Right lobe of liver (tissue), 6 donors: ENCODE results near the gene EEF2K. TPM values are rescaled to one million over a fixed set of nuclear protein-coding genes. Genes with fewer than 3 reads are reported as not detected.

Experiments
- ATAC-seq, 4 donors: fragments of 200-7000 bp; cut with Tn5 transposase; one replicate each; pipeline ENCODE4 v1.9.1; 2020; ENCODE audit warnings: mild to moderate bottlenecking in 4 of 4, moderate library complexity in 4 of 4
- DNase-seq, 3 donors: peaks; one replicate each; pipeline ENCODE4 v3.0.0-alpha.2; 2020
- H3K27ac ChIP-seq, 3 donors: fragments of 200-600 bp; one replicate each; pipeline ENCODE4 v1.8.0; 2022
- H3K27me3 ChIP-seq, 2 donors: fragments of 200-600 bp; one replicate each; pipeline ENCODE4 v1.8.0; 2022
- H3K36me3 ChIP-seq, 4 donors: fragments of 200-600 bp; sonication (generic) in 1 of 4; one replicate each; pipeline versions ENCODE4 v1.5.1 to v1.8.0; 2017 to 2022; ENCODE audit warnings: control low read depth in 1 of 4
- H3K4me1 ChIP-seq, 4 donors: fragments of 200-600 bp; sonication (generic) in 1 of 4; one replicate each; pipeline versions ENCODE4 v1.5.1 to v1.8.0; 2017 to 2022; ENCODE audit warnings: control low read depth in 1 of 4
- H3K4me3 ChIP-seq, 3 donors: fragments of 200-600 bp; one replicate each; pipeline ENCODE4 v1.8.0; 2022
- H3K9me3 ChIP-seq, 4 donors: fragments of 200-600 bp; sonication (generic) in 1 of 4; one replicate each; pipeline versions ENCODE4 v1.5.1 to v1.8.0; 2017 to 2022; ENCODE audit warnings: control low read depth in 1 of 4
- POLR2A ChIP-seq: fragments of 450-650 bp; IDR thresholded peaks from one replicate; pipeline ENCODE4 v1.6.1; 2017; ENCODE audit warnings: antibody characterized with exemption, mild to moderate bottlenecking
- WGBS: methylation state at CpG from one replicate; pipeline ENCODE4 v1.1.6; 2018; ENCODE audit warnings: low coverage, low lambda C conversion rate; ENCODE audit not compliant: insufficient coverage; ENCODE audit errors: missing lambda C conversion rate; 5-methylcytosine and 5-hydroxymethylcytosine counted together
- intact Hi-C, 2 donors: fragments of 100-400 bp; cut with DNase I; formaldehyde crosslinking; loops; one replicate each; pipeline versions ENCODE4 v1.11.2 to v1.14.1; 2022
- total RNA-seq, 6 experiments: library from RNA; depleted of rRNA in 2 of 6; stranded (reverse); fragments of >200 nt in 2 of 6; fragmentation: NEBNext Ultra II Directional in 3 of 6; extraction: Animal tissue kit (Norgen Biotek cat#: 25700) in 3 of 6; gene quantifications; one replicate each; pipeline versions ENCODE4 v1.1.0 to v1.2.4, GENCODE V29; 2016 to 2023
- TF ChIP-seq, protein P1 (sequence below), 4 donors: fragments of 200-600 bp in 3 of 4; fragments of 450-650 bp in 1 of 4; IDR thresholded peaks; one replicate each; pipeline versions ENCODE4 v1.5.1 to v1.8.0; 2016 to 2022; ENCODE audit warnings: antibody characterized with exemption in 4 of 4, mild to moderate bottlenecking in 2 of 4
- donor health status: DM: no; HTN: yes; CAD: no.
- donor health status: DM: no; HTN: no; CAD: no.
- donor health status: DM: no; HTN: no; CAD: no.
- donor health status: DM: no; HTN: yes; CAD: no.
- donor health status: DM: no; HTN: yes; CAD: no.

The EEF2K gene
- total RNA-seq, 6 experiments from 2014 or later, result 10.0 to 17.5 (median 11.5) TPM

DNA sequence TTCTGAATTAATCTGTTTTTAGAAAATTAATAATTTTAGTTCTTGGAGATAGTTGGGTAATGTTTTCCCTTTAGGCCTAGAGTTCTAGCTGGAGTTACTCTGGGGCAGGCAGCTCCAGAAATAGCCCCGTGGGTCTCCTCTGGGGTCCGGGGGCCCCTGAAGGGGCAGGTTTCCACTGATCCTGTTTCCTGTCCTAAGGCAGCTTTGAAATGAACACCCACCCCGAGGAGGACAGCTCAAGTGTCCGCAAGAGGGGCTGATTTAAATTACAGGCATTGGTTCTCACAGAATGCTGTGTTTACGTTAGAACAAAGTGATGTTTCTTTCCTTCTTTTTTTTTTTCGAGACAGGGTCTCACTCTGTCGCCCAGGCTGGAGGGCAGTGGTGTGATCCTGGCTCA, 23.8 kb downstream of the EEF2K start:
- no peak overlapping the region for H3K4me3 ChIP-seq
- no peaks in the 10 kb centered on the region for H3K9me3 ChIP-seq
- peaks cover 0 to 7% (median 3%) of the 10 kb centered on the region in 4 donors for H3K36me3 ChIP-seq
- no peaks in the 10 kb centered on the region for H3K27me3 ChIP-seq
- ATAC-seq (no peak), DNase-seq (no peak)
- intact Hi-C loops, result no loop called here
- WGBS, result 67% methylated on average over 6 of the region's 7 CpGs
- TF ChIP-seq, protein P1, sequence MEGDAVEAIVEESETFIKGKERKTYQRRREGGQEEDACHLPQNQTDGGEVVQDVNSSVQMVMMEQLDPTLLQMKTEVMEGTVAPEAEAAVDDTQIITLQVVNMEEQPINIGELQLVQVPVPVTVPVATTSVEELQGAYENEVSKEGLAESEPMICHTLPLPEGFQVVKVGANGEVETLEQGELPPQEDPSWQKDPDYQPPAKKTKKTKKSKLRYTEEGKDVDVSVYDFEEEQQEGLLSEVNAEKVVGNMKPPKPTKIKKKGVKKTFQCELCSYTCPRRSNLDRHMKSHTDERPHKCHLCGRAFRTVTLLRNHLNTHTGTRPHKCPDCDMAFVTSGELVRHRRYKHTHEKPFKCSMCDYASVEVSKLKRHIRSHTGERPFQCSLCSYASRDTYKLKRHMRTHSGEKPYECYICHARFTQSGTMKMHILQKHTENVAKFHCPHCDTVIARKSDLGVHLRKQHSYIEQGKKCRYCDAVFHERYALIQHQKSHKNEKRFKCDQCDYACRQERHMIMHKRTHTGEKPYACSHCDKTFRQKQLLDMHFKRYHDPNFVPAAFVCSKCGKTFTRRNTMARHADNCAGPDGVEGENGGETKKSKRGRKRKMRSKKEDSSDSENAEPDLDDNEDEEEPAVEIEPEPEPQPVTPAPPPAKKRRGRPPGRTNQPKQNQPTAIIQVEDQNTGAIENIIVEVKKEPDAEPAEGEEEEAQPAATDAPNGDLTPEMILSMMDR (IDR thresholded peaks at IDR 0.05), result no peak
- no peak for TF ChIP-seq POLR2A
- no peak overlapping the region for H3K27ac ChIP-seq
- H3K4me1 ChIP-seq, result peaks cover 0 to 12% (median 4%) of the 10 kb centered on the region in 4 donors

DNA sequence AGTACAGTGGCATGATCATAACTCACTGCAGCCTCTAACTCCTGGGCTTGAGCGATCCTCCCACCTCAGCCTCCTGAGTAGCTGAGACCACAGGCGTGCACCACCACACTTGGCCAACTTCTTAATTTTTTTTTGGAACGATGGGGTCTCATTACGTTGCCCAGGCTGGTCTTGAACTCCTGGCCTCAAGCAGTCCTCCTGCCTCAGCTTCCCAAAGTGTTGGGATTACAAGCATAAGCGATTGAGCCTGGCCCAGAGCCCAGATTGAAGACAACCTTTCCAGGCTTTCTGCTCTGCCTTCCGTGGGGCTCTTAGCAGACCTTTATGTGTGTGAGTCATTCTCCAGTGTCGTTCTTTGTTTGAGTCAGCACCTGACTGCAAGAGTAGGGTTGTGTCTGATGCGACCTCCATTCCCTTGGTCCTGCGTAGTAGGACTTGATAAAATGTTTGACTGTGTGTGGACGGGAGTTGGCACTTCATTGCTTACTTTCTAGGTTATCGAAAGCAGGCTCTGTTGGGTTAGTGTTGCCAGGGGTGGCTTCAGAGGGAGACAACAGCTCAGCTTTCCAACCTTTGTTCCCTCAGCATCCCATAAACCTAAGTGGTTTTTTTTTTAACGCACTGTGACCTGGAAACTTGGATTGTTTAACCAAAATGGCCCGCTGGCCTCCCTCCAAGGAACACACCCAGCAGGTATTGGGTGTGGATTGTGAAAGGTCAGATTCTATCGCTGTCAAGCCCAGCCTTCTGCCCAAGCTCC, 26.4 kb downstream of the EEF2K start:
- intact Hi-C loops, result no loop called here
- DNase-seq (peak; percentile 86 to 92 (median 88)), ATAC-seq (peak; percentile 87 to 96 (median 96))
- WGBS, result 40% methylated on average over 11 of the region's 14 CpGs
- TF ChIP-seq, protein P1 (IDR thresholded peaks at IDR 0.05), result no peak
- TF ChIP-seq POLR2A, result no peak
- Histone ChIP-seq H3K27ac (peak overlapping the region; percentile 45 to 93 (median 83)), H3K4me3 (no peak overlapping the region), H3K4me1 (peaks cover 0 to 12% (median 4%) of the 10 kb centered on the region in 4 donors), H3K36me3 (peaks cover 0 to 6% (median 0%) of the 10 kb centered on the region in 4 donors), H3K27me3 (no peaks in the 10 kb centered on the region), H3K9me3 (no peaks in the 10 kb centered on the region)

DNA sequence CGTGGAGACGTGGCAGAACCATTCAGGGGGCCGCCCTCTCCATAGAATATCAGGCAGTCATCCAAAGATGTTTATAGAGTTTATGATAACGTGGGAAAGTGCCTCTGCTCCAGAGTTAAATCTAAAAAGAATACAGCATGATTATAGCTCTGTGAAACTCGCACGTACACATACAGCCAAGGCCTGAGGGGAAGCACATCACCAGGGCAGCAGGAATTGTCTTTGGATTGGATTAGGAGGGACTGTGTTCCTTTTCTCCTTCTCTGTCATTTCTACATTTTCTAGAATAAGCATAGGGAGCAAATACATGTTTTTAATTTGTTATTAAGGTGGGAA, 26.9 kb downstream of the EEF2K start:
- Histone ChIP-seq H3K4me1 (peaks cover 0 to 12% (median 4%) of the 10 kb centered on the region in 4 donors), H3K4me3 (no peak overlapping the region), H3K27ac (peak overlapping the region in 2 of 3 donors; percentile 83 to 93), H3K27me3 (no peaks in the 10 kb centered on the region), H3K36me3 (peaks cover 0 to 6% (median 0%) of the 10 kb centered on the region in 4 donors), H3K9me3 (no peaks in the 10 kb centered on the region)
- TF ChIP-seq POLR2A, result no peak
- TF ChIP-seq, protein P1 (IDR thresholded peaks at IDR 0.05), result no peak
- DNase-seq, result no peak
- ATAC-seq, result peak; percentile 4 to 35 (median 26)
- intact Hi-C loops, result no loop called here
- WGBS, result 38% methylated on average over 6 of the region's 6 CpGs

DNA sequence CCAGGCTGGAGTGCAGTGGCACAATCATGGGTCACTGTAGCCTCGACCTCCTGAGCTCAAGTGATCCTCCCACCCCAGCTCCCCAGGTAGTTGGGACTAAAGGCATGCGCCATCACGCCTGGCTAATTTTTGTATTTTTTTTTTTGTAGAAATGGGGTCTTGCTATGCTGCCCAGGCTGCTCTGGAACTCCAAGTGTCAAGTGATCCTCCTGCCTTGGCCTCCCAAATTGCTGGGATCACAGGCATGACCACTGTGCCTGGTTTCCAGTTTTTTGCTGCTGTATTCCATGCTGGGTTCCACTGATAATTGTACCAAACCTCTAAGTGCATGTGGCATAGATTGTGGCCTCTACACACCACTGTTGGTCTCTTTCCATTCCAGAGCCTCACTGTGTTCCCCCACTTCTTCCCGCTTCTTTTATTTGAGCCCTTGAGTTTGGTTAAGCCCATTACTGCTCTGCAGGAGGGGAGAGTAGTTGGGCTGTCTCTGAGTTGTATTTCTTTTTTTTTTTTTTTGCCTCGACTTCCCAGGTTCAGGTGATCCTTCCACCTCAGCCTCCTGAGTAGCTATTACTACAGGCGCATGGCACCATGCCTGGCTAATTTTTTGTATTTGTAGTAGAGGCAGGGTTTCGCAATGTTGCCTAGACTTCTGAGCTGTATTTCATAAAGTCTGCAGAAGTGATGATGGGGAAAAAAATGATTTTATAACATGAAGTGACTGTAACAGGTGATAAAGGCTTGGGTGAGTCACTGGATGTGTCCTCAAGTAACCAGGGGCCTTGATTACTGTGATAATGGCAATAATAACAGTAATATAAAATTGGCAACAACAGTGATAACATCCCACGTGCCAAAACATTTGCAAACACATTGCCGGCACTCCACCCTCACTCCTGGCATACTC, 30.0 kb downstream of the EEF2K start:
- no peak for ATAC-seq
- H3K27me3 ChIP-seq, result no peaks in the 10 kb centered on the region
- WGBS, result 48% methylated on average over 8 of the region's 9 CpGs

More for the DNA sequence above, 30.0 kb downstream of the EEF2K start:
- Histone ChIP-seq H3K27ac (no peak overlapping the region), H3K4me3 (no peak overlapping the region), H3K4me1 (peaks cover 0 to 26% (median 9%) of the 10 kb centered on the region in 4 donors), H3K9me3 (no peaks in the 10 kb centered on the region), H3K36me3 (no peaks in the 10 kb centered on the region)
- DNase-seq, result no peak
- TF ChIP-seq, protein P1 (IDR thresholded peaks at IDR 0.05), result no peak
- no peak for TF ChIP-seq POLR2A
- intact Hi-C loops, result no loop called here
